ENCODE results near the gene CYTL1.

Gene CYTL1

GRCh38 chr4:4968161-4968725 is 51.0 kb downstream of the CYTL1 start:
- no peak for DNase-seq (ENCODE audit: low read depth)
